Stimulated activated CD4-positive, alpha-beta T cell treated with anti-CD3 and anti-CD28 coated beads, Interleukin-4, amount 100 ng/mL, for 24 hours (primary cell): ENCODE results near the gene SLC25A51.
"Not testable (repeated sequence)": the region's sequence is repeated elsewhere in the genome, so short reads cannot be mapped to it uniquely, and the experiment has no call there.

Experiments used
- DNase-seq: peaks from one replicate; pipeline ENCODE4 v3.0.0-alpha.2; 2020

SLC25A51 gene

GRCh38 chr9:37902131-37902530 lies 1.8 kb downstream of the SLC25A51 start:
- no peak for DNase-seq

DNA sequence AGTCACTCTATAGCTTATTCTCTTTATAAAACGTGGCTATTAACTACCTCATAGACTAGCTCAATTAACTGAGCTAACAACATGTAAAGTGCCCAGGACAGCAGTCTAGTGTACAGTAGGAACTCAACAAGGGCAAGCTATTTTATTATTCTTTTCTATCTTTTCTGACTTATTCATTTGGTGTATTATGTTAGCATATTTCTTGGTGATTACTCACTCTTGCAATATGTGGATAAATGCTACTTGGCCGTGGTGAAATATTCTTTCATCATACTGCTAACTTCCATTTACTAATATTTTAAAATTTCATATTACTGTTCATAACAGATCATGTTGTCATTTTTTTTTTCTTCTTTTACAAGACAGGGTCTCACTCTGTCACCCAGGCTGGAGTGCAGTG lies 4.9 kb downstream of the SLC25A51 start:
- no peak for DNase-seq

- no peak for DNase-seq
Observed at GRCh38 chr9:37897665-37898064, 6.3 kb downstream of the SLC25A51 start.

DNA sequence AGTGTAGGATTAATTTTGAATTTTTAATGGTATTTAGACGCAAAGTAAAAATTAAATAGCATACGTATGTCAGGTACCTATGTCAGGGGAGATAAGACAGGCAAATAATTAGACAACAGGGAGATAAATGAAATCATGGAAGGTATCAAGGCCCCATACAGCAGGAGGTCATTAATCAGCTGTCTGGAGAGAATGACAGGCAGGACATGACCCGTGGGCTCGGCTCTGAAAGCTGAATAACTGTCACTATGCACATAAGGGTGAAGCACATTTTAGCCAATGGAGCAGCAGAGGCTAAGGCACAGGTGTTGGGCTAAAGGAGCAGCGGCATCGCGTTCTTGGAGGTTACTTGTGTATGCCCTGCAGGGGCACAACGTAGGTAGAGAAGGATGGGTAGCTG lies 11.9 kb downstream of the SLC25A51 start:
- no peak for DNase-seq

GRCh38 chr9:37891042-37891441 lies 12.9 kb downstream of the SLC25A51 start:
- not testable (repeated sequence) for DNase-seq

DNA sequence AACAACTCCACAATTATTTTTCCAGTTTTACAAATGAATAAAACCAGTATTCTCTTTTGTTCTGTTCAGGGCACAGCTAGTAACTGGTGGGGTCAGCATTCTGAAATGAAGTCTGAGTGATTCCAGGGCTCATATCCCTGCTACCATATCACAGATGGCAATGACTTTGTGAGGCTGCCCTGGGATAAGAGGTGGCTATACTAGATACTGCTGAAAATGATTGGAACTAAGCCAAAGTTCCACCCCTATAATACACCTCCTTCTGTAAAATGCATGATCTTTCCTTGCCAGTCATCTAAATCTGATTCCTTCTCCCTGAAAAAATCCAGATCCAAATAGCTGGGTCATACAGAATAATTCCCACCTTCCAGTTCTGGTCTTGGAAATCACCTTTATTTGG lies 14.4 kb downstream of the SLC25A51 start:
- DNase-seq = no peak

DNA sequence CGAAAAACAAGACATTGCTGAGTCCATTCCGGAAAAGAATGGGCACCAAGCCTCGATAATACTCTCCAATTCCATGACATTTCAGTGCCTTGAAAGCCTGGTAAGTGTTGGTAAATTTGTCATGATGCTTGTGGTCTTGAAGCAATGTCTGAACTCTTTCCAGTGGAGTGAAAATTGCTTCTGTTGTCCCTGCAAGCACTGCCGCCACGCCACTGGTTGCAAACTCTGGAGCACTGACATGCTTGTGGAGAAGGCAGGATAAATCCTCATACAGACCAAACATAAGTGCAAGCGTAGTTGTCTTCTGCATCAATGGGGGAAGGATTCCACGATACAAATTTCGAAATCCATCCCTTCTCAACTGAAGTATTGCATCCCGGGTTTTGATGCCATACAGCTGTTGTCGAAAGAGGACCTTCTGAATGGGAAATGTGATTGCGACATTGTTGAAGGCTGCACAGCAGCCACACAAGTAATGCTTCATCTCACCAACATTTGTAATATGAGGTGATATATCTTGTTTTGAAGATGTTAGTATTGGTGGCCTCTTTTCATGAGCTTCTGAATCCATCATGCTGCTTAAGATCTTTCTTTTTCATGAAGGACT lies 15.8 kb downstream of the SLC25A51 start:
- not testable (repeated sequence) for DNase-seq

DNA sequence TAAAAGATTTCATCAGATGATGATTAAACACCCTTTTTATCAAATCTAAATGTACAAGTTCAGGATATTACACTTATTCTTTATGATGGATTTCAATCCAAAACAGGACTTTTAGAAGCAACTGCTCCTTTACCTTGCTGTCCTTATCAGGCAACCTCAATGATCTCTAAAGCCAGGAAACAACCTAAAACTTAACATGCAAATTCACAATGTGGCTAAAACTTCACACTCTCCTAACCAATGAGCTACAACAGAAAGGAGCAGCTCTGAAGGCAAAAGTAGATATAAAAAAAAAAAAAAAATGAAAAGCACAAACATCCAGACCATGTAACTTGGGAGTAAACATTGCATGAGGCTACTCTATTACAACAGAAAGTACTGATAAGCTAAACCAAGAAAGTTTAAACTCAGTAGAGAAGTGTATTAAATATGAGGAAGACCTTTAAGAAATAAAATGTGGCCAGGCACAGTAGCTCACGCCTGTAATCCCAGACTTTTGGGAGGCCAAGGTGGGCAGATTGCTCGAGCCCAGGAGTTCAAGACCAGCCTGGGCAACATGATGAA lies 22.9 kb downstream of the SLC25A51 start:
- no peak for DNase-seq

DNA sequence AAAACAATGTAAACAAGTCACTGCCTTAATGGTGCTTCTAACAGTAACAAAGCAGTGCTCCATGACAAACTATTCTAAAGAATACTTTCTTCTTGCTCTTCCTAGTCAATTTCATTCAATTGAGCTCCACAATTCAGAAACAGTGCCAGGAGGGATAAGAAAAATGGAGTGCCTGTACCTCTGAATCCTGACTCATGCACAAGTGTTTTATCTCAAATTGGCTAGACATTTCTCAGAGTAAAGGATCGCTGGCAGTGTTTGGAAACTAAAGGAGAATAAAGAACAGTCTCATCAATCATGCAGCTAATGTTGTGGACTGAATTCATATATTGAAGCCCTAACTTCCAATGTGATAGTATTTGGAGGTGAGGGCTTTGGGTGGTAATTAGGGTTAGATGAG lies 27.6 kb downstream of the SLC25A51 start:
- DNase-seq = no peak

- DNase-seq = no peak
Observed at GRCh38 chr9:37873955-37874354, 30.0 kb downstream of the SLC25A51 start.

DNA sequence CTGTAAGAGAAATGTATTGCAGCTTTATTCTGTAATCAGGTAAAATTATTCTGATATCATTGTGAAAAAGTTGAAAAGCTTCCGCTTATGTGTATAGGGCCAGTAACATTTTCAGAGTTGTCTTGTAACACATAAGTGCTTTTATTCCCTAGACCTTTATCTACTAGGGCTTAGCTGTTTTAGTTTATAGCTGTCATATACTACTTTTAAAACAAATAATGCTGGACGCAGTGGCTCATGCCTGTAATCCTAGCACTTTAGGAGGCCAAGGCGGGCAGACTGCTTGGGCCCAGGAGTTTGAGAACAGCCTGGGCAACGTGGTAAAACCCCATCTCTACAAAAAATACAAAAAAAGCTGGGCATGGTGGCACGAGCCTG lies 33.1 kb downstream of the SLC25A51 start:
- no peak for DNase-seq

DNA sequence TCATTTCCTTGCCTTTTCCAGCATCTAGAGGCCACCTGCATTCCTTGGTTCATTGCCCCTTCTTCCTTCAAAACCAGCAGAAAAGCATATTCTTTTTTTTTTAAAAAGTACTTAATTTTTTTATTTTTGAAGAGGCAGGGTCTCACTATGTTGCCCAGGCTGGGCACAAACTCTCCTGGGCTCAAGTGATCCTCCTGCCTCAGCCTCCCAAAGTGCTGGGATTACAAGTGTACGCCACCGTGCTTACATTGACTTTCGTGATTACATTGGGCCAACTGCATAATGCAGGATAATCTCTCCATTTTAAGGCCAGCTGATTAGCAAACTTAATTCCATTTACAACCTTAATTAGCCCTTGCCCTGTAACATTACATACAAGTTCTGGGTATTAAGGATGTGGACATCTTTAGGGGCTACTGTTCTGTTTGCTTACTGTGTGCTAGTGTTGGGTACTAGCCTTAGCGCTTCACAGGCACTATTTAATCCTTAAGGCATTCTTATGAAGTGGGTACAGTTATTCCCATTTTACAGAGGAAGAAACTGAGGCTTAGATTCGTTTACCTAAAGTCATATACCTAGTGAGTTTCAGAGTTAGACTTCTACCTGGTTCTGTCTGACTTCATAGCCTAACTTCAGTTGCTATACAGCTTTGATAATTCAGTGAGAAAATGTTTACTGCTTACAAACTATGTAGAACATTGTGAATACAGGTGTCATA lies 33.7 kb downstream of the SLC25A51 start:
- no peak for DNase-seq

DNA sequence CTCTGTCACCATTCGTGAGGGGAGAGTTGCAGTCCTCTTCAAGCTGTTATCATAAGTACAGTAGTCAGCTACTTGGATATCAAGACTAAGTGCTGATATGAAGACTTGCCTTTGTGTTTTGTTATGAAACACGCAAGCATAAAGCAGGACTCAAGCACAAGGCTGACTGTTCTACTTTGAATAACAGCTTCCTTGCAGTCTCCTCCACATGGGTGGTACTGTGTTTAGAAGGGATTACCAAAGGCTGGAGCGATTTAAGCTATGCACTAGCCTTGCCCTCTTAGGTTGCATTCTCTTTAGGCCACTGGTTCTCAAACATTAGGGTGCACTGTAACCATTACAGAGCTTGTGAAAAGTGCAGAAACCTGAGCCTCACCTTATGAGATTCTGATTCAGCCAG lies 41.4 kb downstream of the SLC25A51 start:
- no peak for DNase-seq

- no peak for DNase-seq
Observed at GRCh38 chr9:37859043-37859442, 44.9 kb downstream of the SLC25A51 start.

- no peak for DNase-seq
Observed at GRCh38 chr9:37856551-37856950, 47.4 kb downstream of the SLC25A51 start.

- no peak for DNase-seq
Observed at GRCh38 chr9:37852222-37852621, 51.7 kb downstream of the SLC25A51 start.

DNA sequence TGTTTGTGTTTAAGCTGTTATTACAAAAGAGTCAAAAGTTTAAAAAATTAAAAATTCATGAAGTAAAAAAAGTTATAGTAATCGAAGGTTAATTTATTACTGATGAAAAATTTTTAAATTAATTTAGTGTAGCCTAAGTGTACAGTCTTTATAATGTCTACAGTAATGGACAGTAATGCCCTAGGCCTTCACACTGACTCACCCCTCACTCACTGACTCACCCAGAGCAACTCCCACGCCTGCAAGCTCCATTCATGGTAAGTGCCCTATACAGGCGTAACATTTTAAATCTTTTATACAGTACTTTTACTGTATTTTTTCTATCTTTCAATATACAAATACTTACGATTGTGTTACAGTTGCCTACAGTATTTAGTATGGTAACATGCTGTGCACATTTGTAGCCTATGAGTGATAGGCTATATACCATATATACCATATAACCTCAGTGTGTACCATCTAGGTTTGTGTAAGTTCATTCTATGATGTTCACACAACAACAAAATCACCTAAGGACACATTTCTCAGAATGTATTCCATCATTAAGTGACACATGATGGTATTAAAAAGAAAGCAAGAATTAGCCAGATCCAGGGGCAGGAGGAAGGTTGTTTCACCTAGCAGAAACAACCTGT lies 63.2 kb downstream of the SLC25A51 start:
- peak; percentile 23 for DNase-seq

DNA sequence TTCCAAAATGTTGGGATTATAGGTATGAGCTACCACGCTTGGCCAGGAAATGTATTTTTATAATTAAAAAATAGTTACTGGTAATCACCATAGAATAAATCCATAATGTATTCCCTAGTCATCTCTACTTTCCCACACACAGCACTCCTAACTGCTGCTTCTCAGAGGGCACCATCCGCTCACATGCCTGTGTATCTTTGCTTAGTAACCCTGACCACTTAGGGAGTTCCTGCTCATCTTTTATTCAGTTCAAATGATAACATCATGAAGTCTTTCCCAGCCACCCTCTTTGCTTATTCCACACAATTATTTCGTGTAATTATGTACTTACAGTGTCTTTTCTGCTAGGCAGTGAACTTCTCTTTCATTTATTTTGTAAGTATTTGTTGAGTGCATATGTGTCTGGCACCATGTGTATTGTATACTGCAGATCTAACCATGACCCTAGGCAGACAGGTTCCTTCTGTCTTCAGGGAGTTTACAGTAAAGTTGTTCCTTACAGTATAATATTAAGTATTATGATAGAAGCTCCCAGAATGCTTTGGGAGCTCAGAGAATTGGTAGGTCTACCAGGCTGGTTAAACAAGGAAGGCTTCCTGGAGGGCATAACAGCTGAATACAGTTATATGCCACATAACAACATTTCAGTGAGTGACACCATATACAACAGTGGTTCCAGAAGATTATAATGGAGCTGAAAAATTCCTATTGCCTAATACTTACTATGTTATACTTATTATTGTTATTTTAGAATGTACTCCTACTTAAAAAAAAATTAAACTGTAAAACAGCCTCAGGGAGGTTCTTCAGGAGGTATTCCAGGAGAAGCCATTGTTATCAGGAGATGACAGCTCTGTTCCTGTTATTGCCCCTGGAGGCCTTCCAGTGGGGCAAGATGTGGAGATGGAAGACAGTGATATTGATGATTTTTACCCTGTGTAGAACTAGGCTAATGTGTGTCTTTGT lies 64.1 kb downstream of the SLC25A51 start:
- DNase-seq = no peak
